HCT116 (cell line): ENCODE measurements around the gene ISM1. TPM values are rescaled to one million over a fixed set of nuclear protein-coding genes. Genes with fewer than 3 reads are reported as not detected.

Experiments used
- ATAC-seq: fragments of 200-7000 bp; cut with Tn5 transposase; 2 replicates; pipeline ENCODE4 v1.9.1; 2020; ENCODE audit warnings: mild to moderate bottlenecking, moderate library complexity
- BruUV-seq: library from RNA; stranded (reverse); fragments of 400-500 nt; replicated peaks from 2 replicates; lab custom pipeline; 2021; lab: Mats Ljungman, UMichigan
- CTCF ChIA-PET: fragments of 300-600 bp; sonication (Branson Sonifier 250); formaldehyde crosslinking; loops from one replicate; lab custom pipeline; 2021; ENCODE audit warnings: antibody characterized with exemption; lab: Charles Lee
- POLR2A ChIA-PET: fragments of 300-600, 350-600 bp; sonication (Branson Sonifier 250); formaldehyde crosslinking; loops from one replicate; lab custom pipeline; 2021; ENCODE audit warnings: antibody characterized with exemption; lab: Charles Lee
- RAD21 ChIA-PET, 2 experiments: fragments of 300-600 bp; sonication (Branson Sonifier 250); formaldehyde crosslinking; loops; one replicate each; lab custom pipeline; 2023; ENCODE audit warnings: low total read pairs in 2 of 2; ENCODE audit not compliant: uncharacterized antibody in 2 of 2, unreplicated experiment in 2 of 2, low non-redundant PET in 1 of 2; lab: Charles Lee
- DNase-seq: peaks from one replicate; pipeline ENCODE4 v3.0.0-alpha.2; 2010; ENCODE audit warnings: low read depth, low spot score
- H2AFZ ChIP-seq: fragments of 200-600 bp; shearing (Covaris generic), sonication (generic); 2 replicates; pipeline ENCODE4 v1.6.1; 2017; ENCODE audit warnings: low read depth, mixed run types, mixed read lengths, antibody characterized with exemption, low read length; ENCODE audit not compliant: poor library complexity, severe bottlenecking
- H3K27ac ChIP-seq: 2 replicates; pipeline ENCODE4 v1.5.1; 2012; ENCODE audit warnings: low read depth, low read length
- H3K27me3 ChIP-seq: fragments of 200-600 bp; sonication (generic); 2 replicates; pipeline ENCODE4 v1.6.1; 2016; ENCODE audit warnings: mixed run types, low read length, mixed read lengths; ENCODE audit not compliant: insufficient read depth
- H3K36me3 ChIP-seq, 2 experiments: fragments of 200-500 bp in 1 of 2; fragments of 200-600 bp in 1 of 2; sonication (Bioruptor generic) in 1 of 2; sonication (generic) in 1 of 2; 2 replicates each; pipeline versions ENCODE4 v1.5.1 to v1.6.1; 2014 to 2016; ENCODE audit warnings: low read length in 2 of 2, inconsistent platforms in 1 of 2, mixed read lengths in 1 of 2, mixed run types in 1 of 2; ENCODE audit not compliant: insufficient read depth in 2 of 2, control insufficient read depth in 1 of 2
- H3K4me1 ChIP-seq, 2 experiments: fragments of 200-600 bp in 1 of 2; sonication (generic) in 1 of 2; 2 replicates each; pipeline versions ENCODE4 v1.5.1 to v1.6.1; 2012 to 2017; ENCODE audit warnings: low read length in 2 of 2, inconsistent platforms in 1 of 2, mild to moderate bottlenecking in 1 of 2, mixed read lengths in 1 of 2, mixed run types in 1 of 2, moderate library complexity in 1 of 2; ENCODE audit not compliant: insufficient read depth in 2 of 2, control insufficient read depth in 1 of 2
- H3K4me2 ChIP-seq: fragments of 200-600 bp; sonication (generic); 2 replicates; pipeline ENCODE4 v1.6.1; 2017; ENCODE audit warnings: mixed run types, low read length, mixed read lengths
- H3K4me3 ChIP-seq, 2 experiments: fragments of 200-600 bp in 1 of 2; sonication (generic) in 1 of 2; replicated peaks in 1 of 2; 2 replicates each; pipeline ENCODE4 v1.5.1; 2011 to 2016; ENCODE audit warnings: low read length in 2 of 2, control low read depth in 1 of 2, low read depth in 1 of 2, mild to moderate bottlenecking in 1 of 2, mixed read lengths in 1 of 2, mixed run types in 1 of 2
- H3K79me2 ChIP-seq: fragments of 200-600 bp; sonication (generic); 2 replicates; pipeline ENCODE4 v1.6.1; 2017; ENCODE audit warnings: mild to moderate bottlenecking, mixed run types, low read length, moderate library complexity, mixed read lengths; ENCODE audit not compliant: insufficient read depth
- H3K9ac ChIP-seq: fragments of 200-600 bp; sonication (generic); 2 replicates; pipeline ENCODE4 v1.6.1; 2016; ENCODE audit warnings: low read length, mixed read lengths
- H3K9me2 ChIP-seq: fragments of 200-600 bp; sonication (generic), shearing (Covaris generic); 2 replicates; pipeline ENCODE4 v1.6.1; 2017; ENCODE audit warnings: mixed run types, mild to moderate bottlenecking, moderate library complexity; ENCODE audit not compliant: insufficient read depth
- H3K9me3 ChIP-seq, 2 experiments: fragments of 200-500 bp in 1 of 2; fragments of 200-600 bp in 1 of 2; sonication (Bioruptor generic) in 1 of 2; sonication (generic) in 1 of 2; 2 replicates each; pipeline ENCODE4 v1.6.1; 2014 to 2017; ENCODE audit warnings: low read length in 2 of 2, mixed read lengths in 2 of 2, inconsistent platforms in 1 of 2, low read depth in 1 of 2, mild to moderate bottlenecking in 1 of 2, mixed run types in 1 of 2, moderate library complexity in 1 of 2; ENCODE audit not compliant: control insufficient read depth in 1 of 2, insufficient read depth in 1 of 2
- H4K20me1 ChIP-seq: fragments of 200-600 bp; sonication (generic), shearing (Covaris generic); 2 replicates; pipeline ENCODE4 v1.6.1; 2017; ENCODE audit warnings: mixed run types, mild to moderate bottlenecking, moderate library complexity; ENCODE audit not compliant: insufficient read depth
- CBX3 ChIP-seq: IDR thresholded peaks from 2 replicates; pipeline ENCODE4 v1.6.1; 2012; ENCODE audit warnings: low read depth
- CEBPB ChIP-seq: IDR thresholded peaks from 2 replicates; pipeline ENCODE4 v1.6.1; 2012; ENCODE audit warnings: low read depth
- CTCF ChIP-seq, 3 experiments: fragments of 200-600 bp in 1 of 3; sonication (generic) in 1 of 3; IDR thresholded peaks in 2 of 3; conservative IDR thresholded peaks in 1 of 3; 2 replicates each; pipeline ENCODE4 v1.5.1; 2012 to 2017; ENCODE audit warnings: low read depth in 2 of 3, low read length in 2 of 3, antibody characterized with exemption in 1 of 3, borderline replicate concordance in 1 of 3, control low read depth in 1 of 3, mild to moderate bottlenecking in 1 of 3, mixed read lengths in 1 of 3, mixed run types in 1 of 3, moderate library complexity in 1 of 3; ENCODE audit not compliant: insufficient read depth in 1 of 3
- ELF1 ChIP-seq: IDR thresholded peaks from 2 replicates; pipeline ENCODE4 v1.6.1; 2012; ENCODE audit warnings: low read depth, borderline replicate concordance
- FOSL1 ChIP-seq: IDR thresholded peaks from 2 replicates; pipeline ENCODE4 v1.6.1; 2012; ENCODE audit warnings: low read depth
- JUND ChIP-seq: IDR thresholded peaks from 2 replicates; pipeline ENCODE4 v1.6.1; 2012
- MAX ChIP-seq: IDR thresholded peaks from 2 replicates; pipeline ENCODE4 v1.6.1; 2012
- POLR2A ChIP-seq: IDR thresholded peaks from 2 replicates; pipeline ENCODE4 v1.7.0; 2011; ENCODE audit warnings: borderline replicate concordance; ENCODE audit not compliant: insufficient read depth, insufficient read length; ENCODE audit errors: extremely low read depth
- POLR2AphosphoS5 ChIP-seq: IDR thresholded peaks from 2 replicates; pipeline ENCODE4 v1.6.1; 2011; ENCODE audit warnings: mild to moderate bottlenecking, low read depth, low read length, moderate library complexity
- REST ChIP-seq: IDR thresholded peaks from 2 replicates; pipeline ENCODE4 v1.6.1; 2012; ENCODE audit warnings: low read depth
- SP1 ChIP-seq: IDR thresholded peaks from 2 replicates; pipeline ENCODE4 v1.6.1; 2012; ENCODE audit warnings: low read depth
- SRF ChIP-seq: IDR thresholded peaks from 2 replicates; pipeline ENCODE4 v1.6.1; 2012; ENCODE audit warnings: low read depth
- YY1 ChIP-seq: IDR thresholded peaks from 2 replicates; pipeline ENCODE4 v1.6.1; 2011; ENCODE audit warnings: low read length, low read depth, moderate library complexity, mild to moderate bottlenecking; ENCODE audit not compliant: insufficient replicate concordance; ENCODE audit errors: extremely low read depth
- ZFX ChIP-seq: fragments of 450-650 bp; IDR thresholded peaks from 2 replicates; pipeline ENCODE4 v1.6.1; 2017
- intact Hi-C: fragments of 100-400 bp; cut with micrococcal nuclease; formaldehyde crosslinking; loops from 2 replicates; pipeline ENCODE4 v1.10.0; 2022
- total RNA-seq: library from RNA; stranded (reverse); gene quantifications from one replicate; pipeline ENCODE4 v1.2.1, GENCODE V29; 2021; ENCODE audit not compliant: unreplicated experiment

ISM1 gene
- total RNA-seq, 1 experiment from 2014 or later, result 0.37 TPM

GRCh38 chr20:13186043-13186774, 34.9 kb upstream of the ISM1 start:
- Histone ChIP-seq H3K36me3 (no peaks in the 10 kb centered on the region), H3K27me3 (no peaks in the 10 kb centered on the region; the same call in 1 of the 2 replicates), H3K4me1 (no peaks in the 10 kb centered on the region), H3K9ac (no peak overlapping the region), H3K9me2 (no peaks in the 10 kb centered on the region), H4K20me1 (no peaks in the 10 kb centered on the region), H3K4me2 (no peak overlapping the region), H2AFZ (no peak overlapping the region), H3K79me2 (no peaks in the 10 kb centered on the region), H3K27ac (no peak overlapping the region), H3K4me3 (no peak overlapping the region), H3K9me3 (no peaks in the 10 kb centered on the region)
- DNase-seq (no peak), ATAC-seq (no peak)
- intact Hi-C loops, result no loop called here
- ChIA-PET RAD21 (no interaction called here), CTCF (no interaction called here), POLR2A (no interaction called here)
- BruUV-seq, result no TSS peak
- no peak for TF ChIP-seq FOSL1
- no peak for TF ChIP-seq POLR2A
- TF ChIP-seq CBX3, result no peak
- no peak for TF ChIP-seq JUND
- no peak for TF ChIP-seq SRF
- TF ChIP-seq YY1, result no peak
- TF ChIP-seq MAX, result no peak
- no peak for TF ChIP-seq SP1
- TF ChIP-seq CTCF (IDR thresholded peaks at IDR 0.05 in 2 of 3, conservative IDR thresholded peaks at IDR 0.05 in 1 of 3; ENCODE audit: borderline replicate concordance in 1 of 3, insufficient read depth in 1 of 3, low read depth in 2 of 3, low read length in 2 of 3), result no peak
- no peak for TF ChIP-seq ELF1
- TF ChIP-seq REST, result no peak
- no peak for TF ChIP-seq ZFX
- TF ChIP-seq POLR2AphosphoS5, result no peak
- TF ChIP-seq CEBPB, result no peak
